Lower leg skin (tissue), 4 donors: ENCODE measurements around the gene GPR132. TPM values are rescaled to one million over a fixed set of nuclear protein-coding genes. Genes with fewer than 3 reads are reported as not detected.
"Not testable (repeated sequence)": the region's sequence is repeated elsewhere in the genome, so short reads cannot be mapped to it uniquely, and the experiment has no call there.

Experiments
- DNase-seq, 2 donors: peaks; one replicate each; pipeline ENCODE4 v3.0.0-alpha.2; 2019; ENCODE audit warnings: low spot score in 2 of 2
- H3K4me3 ChIP-seq: fragments of 200-600 bp; sonication (generic); 2 replicates; pipeline ENCODE4 v1.5.1; 2017; ENCODE audit warnings: mild to moderate bottlenecking, low read depth; ENCODE audit not compliant: poor library complexity, severe bottlenecking
- CTCF ChIP-seq, 3 donors: fragments of 450-650 bp; IDR thresholded peaks; one replicate each; pipeline ENCODE4 v1.5.1; 2016; ENCODE audit warnings: antibody characterized with exemption in 3 of 3, mild to moderate bottlenecking in 3 of 3, moderate library complexity in 2 of 3
- POLR2A ChIP-seq, 2 donors: fragments of 450-650 bp; IDR thresholded peaks; one replicate each; pipeline ENCODE4 v1.6.1; 2016 to 2017; ENCODE audit warnings: antibody characterized with exemption in 2 of 2, mild to moderate bottlenecking in 1 of 2, moderate library complexity in 1 of 2
- WGBS, 2 donors: methylation state at CpG; one replicate each; pipeline ENCODE4 v1.1.5; 2018; 5-methylcytosine and 5-hydroxymethylcytosine counted together
- intact Hi-C: fragments of 100-400 bp; cut with DNase I; formaldehyde crosslinking; loops from one replicate; pipeline ENCODE4 v1.15.0; 2023; ENCODE audit warnings: low total_unique reads
- total RNA-seq, 4 donors: library from RNA; depleted of rRNA; stranded (reverse); fragments of >200 nt; gene quantifications; one replicate each; pipeline ENCODE4 v1.1.0, GENCODE V29; 2016

The GPR132 gene
- total RNA-seq, 4 donors from 2014 or later = 0.84 to 1.3 (median 1.1) TPM

DNA sequence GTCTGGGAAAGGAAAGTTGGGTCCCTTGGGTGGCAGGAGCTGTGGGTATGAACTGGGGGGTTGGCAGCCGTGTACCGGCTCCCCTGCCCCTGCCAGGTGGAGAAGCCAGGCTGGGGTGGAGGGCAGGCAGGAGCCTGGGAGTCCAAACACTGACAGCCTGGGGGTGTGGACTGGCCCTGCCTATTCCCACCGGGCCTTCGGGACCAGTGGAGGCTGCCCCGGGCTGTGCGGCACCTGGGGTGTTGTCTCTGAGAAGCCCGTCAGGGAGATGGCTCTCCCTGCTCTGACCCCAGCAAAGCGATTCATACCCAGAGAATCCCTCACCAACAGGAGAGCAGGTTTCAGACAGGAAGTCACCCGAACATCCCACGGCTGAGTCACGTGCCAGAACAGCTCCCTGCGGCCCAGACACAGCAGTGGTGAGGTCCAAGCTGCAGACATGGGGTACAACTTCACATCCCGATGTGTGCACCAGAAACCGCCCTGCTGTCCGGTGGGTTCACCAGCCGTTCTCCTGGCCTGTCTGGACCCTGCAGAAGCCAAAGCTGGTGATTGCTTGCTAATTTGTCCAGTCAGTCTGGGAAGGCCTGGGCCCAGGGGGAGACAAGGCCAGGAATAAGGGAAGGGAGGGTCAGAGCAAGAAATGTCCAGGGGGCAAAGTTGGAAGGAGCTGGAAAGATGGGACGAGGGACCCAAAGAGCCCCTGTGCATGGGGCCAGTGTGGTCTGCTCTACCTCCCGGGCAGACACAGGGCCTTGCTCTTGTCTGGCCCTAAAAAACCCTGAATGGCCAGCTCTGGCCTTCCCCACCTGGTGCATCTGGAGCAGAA is 2.1 kb upstream of the GPR132 start:
- H3K4me3 ChIP-seq = no peak overlapping the region
- no peak for DNase-seq
- intact Hi-C loops = no loop called here
- TF ChIP-seq POLR2A (IDR thresholded peaks at IDR 0.05) (no peak), CTCF (IDR thresholded peaks at IDR 0.05) (no peak)
- WGBS, 2 donors = 62 to 78% methylated on average over 11 to 15 of the region's 18 CpGs

DNA sequence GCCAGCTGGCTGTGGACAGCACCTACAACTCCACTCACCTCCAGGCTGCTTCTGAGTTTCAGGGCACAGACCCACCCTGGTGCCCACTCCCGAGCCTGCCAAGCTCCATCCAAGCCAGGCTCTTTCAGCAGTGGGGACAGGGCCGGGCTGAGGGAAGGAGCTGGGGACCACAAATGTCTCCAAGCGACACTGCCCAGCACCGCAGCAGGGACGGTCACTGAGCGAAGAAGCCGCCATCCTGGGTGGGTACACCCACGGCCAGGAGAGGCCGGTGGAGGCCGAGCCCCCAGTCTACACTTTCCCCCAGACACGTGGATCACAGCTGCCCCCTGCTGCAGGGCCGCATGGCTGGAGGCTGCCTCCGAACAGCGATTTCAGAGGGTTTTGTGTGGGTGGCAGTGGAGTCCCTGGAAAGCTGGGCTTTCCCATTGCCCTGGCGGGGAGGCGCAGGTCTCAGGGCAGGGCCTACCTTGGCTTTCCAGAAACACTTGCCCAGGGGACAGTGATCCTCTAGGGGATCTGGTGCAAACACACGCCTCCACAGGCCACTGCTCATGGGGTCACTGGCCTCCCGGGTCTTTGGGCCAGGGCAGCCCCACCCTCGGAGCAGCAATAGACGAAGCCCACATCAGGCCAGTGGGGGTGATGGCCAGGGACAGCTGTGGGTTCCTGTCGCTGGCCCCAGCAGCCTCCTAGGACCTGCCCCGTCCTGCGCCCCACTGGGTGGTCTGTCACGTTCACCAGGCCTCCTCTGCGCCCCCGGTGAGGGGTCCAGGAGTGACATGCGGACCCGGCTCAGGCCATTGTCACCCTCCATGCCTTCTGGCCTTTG is 1.2 kb upstream of the GPR132 start:
- no peak for TF ChIP-seq CTCF (IDR thresholded peaks at IDR 0.05)
- no peak for TF ChIP-seq POLR2A (IDR thresholded peaks at IDR 0.05)
- 85 to 87% methylated on average over 20 to 23 of the region's 28 CpGs for WGBS, 2 donors
- intact Hi-C loops = no loop called here
- H3K4me3 ChIP-seq = no peak overlapping the region
- no peak for DNase-seq

DNA sequence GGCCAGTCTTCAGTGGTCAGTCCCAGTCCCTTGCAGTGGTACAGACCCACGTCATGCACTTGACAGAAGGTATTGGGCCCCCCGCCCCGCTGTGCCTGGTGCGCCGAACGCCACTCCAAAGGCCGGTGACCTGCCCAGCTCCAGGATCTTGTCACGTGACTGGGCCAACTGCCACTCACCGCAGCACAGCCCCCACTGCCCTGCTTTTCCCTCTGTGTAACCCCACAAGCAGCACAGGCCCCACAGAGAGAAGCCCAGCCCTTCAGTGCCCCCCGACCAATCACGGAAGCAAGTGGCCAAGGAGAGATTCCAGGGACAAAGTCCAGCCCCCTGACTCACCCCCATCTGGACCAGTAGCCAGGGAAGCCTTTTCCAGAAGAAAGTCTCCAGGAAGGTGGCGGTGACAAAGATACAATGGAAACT is 498 bp downstream of the GPR132 start:
- no peak for DNase-seq
- no peak overlapping the region for H3K4me3 ChIP-seq
- TF ChIP-seq CTCF (IDR thresholded peaks at IDR 0.05) = no peak
- no peak for TF ChIP-seq POLR2A (IDR thresholded peaks at IDR 0.05)
- intact Hi-C loops = no loop called here
- 80% methylated on average over 12 of the region's 12 CpGs for WGBS, 2 donors

DNA sequence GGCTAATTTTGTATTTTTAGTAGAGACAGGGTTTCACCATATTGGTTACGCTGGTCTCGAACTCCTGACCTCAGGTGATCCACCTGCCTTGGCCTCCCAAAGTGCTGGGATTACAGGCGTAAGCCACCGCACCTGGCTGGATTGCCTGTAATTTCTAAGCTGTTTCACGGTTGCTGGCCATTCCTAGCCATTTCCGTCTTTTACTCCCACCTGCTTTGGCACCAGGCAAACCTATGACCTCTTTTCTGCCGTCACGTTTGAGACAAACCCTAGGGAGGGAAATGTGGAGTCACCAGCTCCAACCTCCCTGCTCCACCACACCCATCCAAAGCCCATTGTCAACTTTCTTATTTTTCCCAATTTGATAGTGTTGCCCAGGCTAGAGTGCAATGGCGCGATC is 1.2 kb downstream of the GPR132 start:
- no peak for DNase-seq
- 81 to 85% methylated on average over 10 of the region's 10 CpGs for WGBS, 2 donors
- intact Hi-C loops = no loop called here
- TF ChIP-seq POLR2A (IDR thresholded peaks at IDR 0.05) (no peak), CTCF (IDR thresholded peaks at IDR 0.05) (no peak)
- no peak overlapping the region for H3K4me3 ChIP-seq

DNA sequence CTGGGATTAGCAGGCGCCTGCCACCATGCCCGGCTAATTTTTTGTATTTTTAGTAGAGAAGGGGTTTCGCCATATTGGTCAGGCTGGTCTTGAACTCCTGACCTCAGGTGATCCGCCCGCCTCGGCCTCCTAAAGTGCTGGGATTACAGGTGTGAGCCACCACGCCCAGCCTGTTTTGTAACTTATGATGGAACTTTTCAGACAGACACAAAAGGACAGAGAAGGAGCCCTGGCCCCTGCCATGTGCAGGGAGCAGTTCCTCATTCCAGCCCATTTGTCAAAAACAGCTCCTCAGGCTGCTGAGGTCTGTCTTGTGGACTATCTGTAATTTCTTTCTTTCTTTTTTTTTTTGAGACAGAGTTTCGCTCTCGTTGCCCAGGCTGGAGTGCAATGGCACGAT is 1.7 kb downstream of the GPR132 start:
- DNase-seq, H3K4me3 ChIP-seq, intact Hi-C loops: not testable (repeated sequence)
- WGBS, 2 donors = 87 to 88% methylated on average over 10 of the region's 10 CpGs

GRCh38 chr14:105063056-105063455 is 2.2 kb downstream of the GPR132 start:
- TF ChIP-seq POLR2A (IDR thresholded peaks at IDR 0.05) (no peak), CTCF (IDR thresholded peaks at IDR 0.05) (no peak)
- DNase-seq = no peak
- H3K4me3 ChIP-seq = no peak overlapping the region
- WGBS, 2 donors = 84% methylated on average over 10 of the region's 10 CpGs
- intact Hi-C loops = no loop called here
